HG03196 (cell line): ENCODE measurements around the gene DHX34.
"Not testable (repeated sequence)": the region's sequence is repeated elsewhere in the genome, so short reads cannot be mapped to it uniquely, and the experiment has no call there.

ENCODE experiments used
- ATAC-seq: cut with Tn5 transposase; IDR thresholded peaks from one replicate; pipeline ENCODE4 v1.9.1; 2021; ENCODE audit not compliant: unreplicated experiment

DHX34 gene

GRCh38 chr19:47348819-47349795, at the start of gene DHX34:
Gene DHX34, plus strand, starts transcription at chr19:47349315. Its CDS starts 3,716 bp downstream, at chr19:47353031.
- ATAC-seq = peak; percentile 86

GRCh38 chr19:47300867-47301266, 48.2 kb upstream of the DHX34 start:
- not testable (repeated sequence) for ATAC-seq

DNA sequence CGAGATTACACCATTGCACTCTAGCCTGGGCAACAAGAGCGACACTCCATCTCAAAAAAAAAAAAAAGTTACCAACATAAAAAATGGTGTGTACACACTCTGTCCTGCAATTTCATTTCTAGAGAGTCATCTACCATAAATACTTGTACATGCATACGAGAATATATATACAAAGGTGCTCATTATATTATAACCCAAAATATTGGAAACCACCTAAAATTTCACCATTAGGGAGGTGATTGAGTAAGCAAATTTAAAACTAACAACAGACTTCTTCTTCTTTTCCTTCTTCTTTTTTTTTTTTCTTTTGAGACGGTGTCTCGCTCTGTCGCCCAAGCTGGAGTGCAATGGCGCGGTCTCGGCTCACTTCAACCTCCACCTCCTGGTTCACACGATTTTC, 46.9 kb upstream of the DHX34 start:
- no peak for ATAC-seq

DNA sequence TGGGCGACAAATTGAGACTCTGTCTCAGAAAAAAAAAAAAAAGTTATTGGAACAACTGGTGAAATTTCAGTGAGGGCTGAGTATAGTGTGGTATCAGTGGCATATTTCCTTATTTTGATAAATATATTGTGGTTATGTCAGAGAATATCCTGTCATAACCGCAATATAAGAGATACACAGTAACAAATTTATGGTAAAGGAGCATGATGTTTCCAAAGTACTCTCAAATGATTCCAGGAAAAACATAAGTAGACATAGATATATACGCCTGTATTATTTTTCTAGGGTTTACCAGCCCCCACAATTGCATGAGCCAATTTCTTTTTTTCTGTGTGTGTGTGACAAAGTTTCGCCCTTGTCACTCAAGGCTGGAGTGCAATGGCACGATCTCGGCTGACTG, 45.1 kb upstream of the DHX34 start:
- ATAC-seq = no peak

- ATAC-seq = no peak
Measured at GRCh38 chr19:47305309-47305751, 43.8 kb upstream of the DHX34 start.

- ATAC-seq = no peak
Measured at GRCh38 chr19:47306303-47306702, 42.8 kb upstream of the DHX34 start.

- no peak for ATAC-seq
Measured at GRCh38 chr19:47309038-47309437, 40.1 kb upstream of the DHX34 start.

DNA sequence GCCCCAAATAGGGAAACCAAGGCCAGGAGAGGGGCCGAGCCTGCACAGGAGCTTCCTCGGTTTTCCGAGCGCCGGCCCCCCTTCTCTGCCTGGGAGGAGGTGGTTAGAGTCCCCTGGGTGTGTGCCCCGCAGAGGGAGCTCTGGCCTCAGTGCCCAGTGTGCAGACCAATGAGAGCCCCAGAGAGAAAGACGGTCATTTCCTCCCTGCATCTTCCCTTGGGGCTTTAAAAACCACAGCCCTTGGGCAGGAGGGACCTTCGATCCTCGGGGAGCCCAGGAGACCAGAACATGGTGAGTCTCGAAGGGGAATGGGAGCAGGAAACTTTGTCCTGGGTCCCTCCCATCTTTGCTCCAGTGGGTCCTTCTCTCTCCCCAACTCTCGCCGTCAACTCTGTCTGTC, 39.5 kb upstream of the DHX34 start, which contains the start of gene C5AR1:
Gene C5AR1 (plus strand): TSS at position 254 of the 400 bp plus-strand sequence. CDS start 35 bp downstream, at position 289.
- ATAC-seq = no peak

DNA sequence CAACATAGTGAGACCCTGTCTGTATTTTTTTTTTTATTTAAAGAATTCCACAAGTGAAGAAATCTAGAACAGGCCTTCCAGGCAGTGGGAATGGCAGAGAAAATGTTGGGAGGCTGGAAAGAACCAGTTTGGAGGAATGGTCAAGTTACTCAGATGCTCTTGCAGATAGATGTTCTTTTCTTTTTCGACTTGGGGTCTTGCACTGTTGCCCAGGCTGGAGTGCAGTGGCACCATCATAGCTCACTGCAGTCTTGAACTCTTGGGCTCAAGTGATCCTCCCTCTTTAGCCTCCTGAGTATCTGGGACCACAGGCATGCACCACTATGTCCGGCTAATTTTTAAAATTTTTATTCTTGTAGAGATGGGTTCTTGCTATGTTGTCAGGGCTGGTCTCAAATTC, 38.8 kb upstream of the DHX34 start:
- ATAC-seq = no peak

- no peak for ATAC-seq
Measured at GRCh38 chr19:47310819-47311218, 38.3 kb upstream of the DHX34 start.

DNA sequence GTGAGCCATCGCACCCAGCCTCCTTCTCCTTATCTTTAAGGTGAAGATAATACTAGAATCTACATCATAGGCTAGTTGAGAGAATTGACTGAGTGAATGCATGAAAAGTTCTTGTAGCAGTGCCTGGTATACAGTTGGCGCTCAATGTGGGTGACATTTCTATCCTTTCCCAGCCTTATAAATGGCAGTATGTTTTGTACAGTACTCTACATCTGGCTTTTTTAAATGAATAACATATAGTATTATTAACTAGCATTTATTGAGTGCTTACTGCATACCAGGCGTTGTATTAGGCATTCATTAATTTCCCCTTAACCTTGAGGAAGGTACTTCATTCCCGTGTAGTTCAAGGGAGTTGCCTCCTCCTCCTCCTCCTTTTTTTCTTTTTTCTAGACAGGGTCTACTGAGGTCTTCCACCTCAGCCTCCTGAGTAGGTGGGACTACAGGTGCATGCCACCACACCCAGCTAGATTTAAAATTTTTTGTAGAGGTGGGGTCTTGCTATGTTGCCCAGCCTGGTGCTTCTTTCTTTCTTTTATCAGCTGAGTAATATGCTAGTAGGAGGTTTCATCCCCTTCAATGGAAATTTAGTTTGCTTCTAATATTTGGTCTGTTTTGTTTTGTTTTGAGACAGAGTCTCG, 36.6 kb upstream of the DHX34 start:
- no peak for ATAC-seq

DNA sequence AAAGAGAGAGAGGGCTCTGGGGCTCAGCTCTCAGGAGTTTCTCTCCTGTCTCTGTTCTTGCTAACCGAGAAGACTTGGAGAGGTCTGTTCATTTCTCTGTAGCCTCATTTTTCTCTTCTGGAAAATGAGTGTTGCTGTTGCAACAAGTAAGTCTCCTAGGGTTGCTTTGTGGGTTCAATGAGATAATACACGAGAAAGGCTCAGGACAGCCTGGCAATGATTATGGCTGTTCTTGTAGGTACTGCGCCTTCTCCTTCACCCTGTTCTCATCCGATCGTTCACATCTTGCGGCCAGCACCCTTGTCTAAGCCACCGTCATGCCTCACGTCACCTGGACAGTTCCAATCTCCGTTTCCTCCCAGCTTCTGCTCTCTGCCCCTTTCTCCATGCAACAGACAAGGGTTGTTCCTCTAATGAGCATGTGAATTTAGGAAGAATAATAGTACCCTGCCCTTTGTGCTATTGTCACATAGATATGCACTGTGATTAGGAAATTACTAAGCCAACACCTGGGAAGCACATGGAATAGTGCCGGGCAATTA, 35.3 kb upstream of the DHX34 start:
- ATAC-seq = no peak

GRCh38 chr19:47315125-47315821, 33.8 kb upstream of the DHX34 start:
- ATAC-seq = no peak

GRCh38 chr19:47316513-47316912, 32.6 kb upstream of the DHX34 start:
- ATAC-seq = no peak

GRCh38 chr19:47319923-47320871, 28.9 kb upstream of the DHX34 start:
- no peak for ATAC-seq

DNA sequence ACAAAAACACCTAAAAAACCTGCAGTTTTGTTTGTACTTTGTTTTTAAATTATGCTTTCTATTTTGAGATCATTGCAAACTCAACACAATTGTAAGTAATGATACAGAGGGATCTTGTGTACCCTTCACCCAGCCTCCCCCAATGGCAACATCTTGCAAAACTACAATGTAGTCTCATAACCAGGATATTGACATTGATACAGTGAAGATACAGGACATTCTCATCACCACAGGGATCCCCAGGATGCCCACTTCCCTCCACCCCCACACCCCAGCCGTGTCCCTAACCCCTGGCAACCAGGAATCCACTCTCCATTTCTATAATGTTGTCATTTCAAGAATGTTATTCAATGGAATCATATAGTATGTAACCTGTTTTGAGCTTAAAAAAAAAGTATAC, 27.5 kb upstream of the DHX34 start:
- no peak for ATAC-seq

GRCh38 chr19:47322058-47322457, 27.1 kb upstream of the DHX34 start:
- ATAC-seq = no peak

DNA sequence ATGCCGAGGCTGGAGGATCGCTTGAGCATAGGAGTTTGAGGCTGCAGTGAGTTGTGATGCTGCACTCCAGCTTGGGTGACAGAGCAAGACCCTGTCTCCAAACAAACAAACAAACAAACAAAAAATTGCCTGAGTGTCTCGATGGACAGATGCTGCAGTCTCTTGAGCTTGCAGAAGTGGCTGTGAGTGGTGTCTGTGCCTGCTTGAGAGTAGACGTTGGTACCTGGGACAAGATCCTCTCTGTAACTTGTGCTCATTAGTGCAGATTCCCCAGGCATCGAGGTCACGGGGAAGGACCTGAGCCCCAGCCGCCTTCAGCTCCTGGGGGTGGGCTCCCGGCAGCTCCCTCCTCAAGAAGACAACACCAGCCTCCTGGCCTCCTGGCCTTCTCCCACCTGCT, 25.7 kb upstream of the DHX34 start:
- ATAC-seq = no peak

DNA sequence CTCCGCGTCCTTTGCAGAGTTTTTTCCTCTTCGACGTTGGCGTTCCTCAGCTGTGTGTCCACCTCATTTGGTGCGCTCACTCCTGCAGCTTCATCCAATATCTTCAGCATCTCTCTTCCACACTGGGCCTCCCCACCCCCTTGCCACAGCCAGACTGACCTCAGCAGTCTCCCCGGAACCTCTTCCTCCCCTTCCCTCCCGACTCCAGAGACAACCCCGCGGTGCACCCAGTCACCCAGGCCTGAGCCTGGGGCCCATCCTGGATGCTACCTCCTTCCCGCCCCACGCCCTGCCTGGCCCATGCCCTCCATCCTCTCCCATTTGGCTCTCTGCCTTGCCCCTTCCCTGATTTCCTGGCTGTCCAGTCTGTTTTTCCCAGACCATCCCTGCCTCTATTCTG, 25.2 kb upstream of the DHX34 start:
- ATAC-seq = no peak

DNA sequence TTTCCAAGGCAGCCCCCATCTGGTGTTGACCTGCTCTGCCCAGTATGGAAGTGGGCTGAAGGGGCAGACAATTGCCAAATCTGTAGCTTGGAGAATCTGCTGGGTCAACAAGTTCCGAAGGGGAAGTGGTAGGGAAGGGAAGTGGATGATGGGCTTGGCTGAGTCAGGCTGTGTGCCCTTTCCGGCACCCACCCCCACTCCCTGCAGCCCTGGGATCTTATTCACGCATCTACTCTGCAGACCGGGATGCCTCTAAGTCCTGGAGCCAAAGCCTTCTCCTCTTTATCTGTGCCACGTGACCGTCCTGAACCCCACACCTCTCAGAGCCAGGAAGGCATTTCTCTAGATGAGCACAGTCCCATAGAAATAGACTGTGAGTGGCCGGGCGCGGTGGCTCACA, 24.6 kb upstream of the DHX34 start:
- ATAC-seq = no peak
